Measurements from ENCODE around the gene CDKL1. TPM values are rescaled to one million over a fixed set of nuclear protein-coding genes. Genes with fewer than 3 reads are reported as not detected.

CDKL1 gene
- total RNA-seq, 4 donors from 2014 or later, result 15.3 to 36.8 (median 28.2) TPM

DNA sequence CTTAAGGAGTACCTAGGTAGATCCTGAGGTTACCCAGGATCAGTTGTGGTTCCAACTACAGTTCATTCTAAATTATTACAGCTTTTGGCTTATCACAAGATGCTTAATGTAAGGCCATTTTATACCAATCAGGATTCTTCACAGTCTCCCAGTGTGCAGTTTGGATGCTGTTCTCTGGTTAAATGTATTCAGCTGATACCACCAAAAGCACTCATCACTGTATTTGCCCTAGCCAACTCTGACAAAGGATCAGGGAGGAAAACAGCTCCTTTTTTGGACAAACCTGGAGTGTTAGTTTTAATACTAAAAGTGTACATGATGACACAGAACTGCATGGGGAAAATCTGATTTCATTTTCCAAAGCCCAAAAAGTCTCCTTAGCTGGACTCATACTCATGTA is 65.1 kb downstream of the CDKL1 start:
- no peak overlapping the region for H3K4me3 ChIP-seq
- no peak overlapping the region for H3K27ac ChIP-seq
- in situ Hi-C loops (cut with MboI; ENCODE audit: low pct_ligation_motif_present in 1 of 4, low pct_unique_long_range_greater_than_20kb in 1 of 4, low sequenced_read_pairs in 3 of 4) (no loop called here), intact Hi-C loops (cut with DNase I; ENCODE audit: low total_unique reads) (no loop called here)
- H3K4me1 ChIP-seq, result peaks cover 10 to 16% (median 13%) of the 10 kb centered on the region in 4 donors
- no peaks in the 10 kb centered on the region for H3K27me3 ChIP-seq
- DNase-seq, result no peak
- peaks cover 0 to 10% (median 0%) of the 10 kb centered on the region in 4 donors for H3K36me3 ChIP-seq
- TF ChIP-seq POLR2A (IDR thresholded peaks at IDR 0.05), result no peak
- TF ChIP-seq POLR2AphosphoS5 (IDR thresholded peaks at IDR 0.05), result no peak
- TF ChIP-seq, protein P1, sequence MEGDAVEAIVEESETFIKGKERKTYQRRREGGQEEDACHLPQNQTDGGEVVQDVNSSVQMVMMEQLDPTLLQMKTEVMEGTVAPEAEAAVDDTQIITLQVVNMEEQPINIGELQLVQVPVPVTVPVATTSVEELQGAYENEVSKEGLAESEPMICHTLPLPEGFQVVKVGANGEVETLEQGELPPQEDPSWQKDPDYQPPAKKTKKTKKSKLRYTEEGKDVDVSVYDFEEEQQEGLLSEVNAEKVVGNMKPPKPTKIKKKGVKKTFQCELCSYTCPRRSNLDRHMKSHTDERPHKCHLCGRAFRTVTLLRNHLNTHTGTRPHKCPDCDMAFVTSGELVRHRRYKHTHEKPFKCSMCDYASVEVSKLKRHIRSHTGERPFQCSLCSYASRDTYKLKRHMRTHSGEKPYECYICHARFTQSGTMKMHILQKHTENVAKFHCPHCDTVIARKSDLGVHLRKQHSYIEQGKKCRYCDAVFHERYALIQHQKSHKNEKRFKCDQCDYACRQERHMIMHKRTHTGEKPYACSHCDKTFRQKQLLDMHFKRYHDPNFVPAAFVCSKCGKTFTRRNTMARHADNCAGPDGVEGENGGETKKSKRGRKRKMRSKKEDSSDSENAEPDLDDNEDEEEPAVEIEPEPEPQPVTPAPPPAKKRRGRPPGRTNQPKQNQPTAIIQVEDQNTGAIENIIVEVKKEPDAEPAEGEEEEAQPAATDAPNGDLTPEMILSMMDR (IDR thresholded peaks at IDR 0.05), result no peak
- no peak for TF ChIP-seq EP300 (IDR thresholded peaks at IDR 0.05; ENCODE audit: low read depth)
- H3K9me3 ChIP-seq, result no peaks in the 10 kb centered on the region

DNA sequence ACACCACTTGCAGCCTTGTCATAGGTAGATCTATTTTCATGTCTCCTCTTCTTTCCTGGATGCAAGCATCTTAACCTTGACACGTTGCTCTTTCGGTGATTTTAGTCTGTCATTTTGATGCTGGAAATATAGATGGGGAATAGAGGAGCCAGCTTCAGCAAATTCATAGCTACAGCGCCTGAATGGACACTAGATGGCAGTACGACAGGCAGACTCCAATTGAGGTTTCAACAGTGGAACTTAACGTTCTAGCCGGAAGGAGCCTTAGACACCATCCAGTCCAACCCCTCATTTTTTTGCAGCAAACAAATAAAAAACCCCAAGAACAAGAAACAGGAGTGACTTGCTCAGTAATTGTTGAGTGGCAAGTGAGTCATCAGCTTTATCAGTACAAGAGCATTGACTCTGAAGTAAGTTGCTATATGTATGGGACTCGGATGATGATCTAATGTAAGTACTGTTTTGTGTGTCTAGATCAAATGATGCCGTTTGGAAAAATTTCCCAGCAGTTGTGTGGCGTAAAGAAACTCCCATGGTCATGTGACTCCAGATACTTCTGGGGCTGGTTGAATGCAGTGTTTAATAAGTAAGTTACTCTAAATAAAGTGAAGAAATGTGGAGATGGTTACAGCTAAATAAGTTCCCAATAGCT is 75.5 kb downstream of the CDKL1 start:
- Histone ChIP-seq H3K36me3 (peaks cover 0 to 18% (median 6%) of the 10 kb centered on the region in 4 donors), H3K4me1 (peaks cover 7 to 21% (median 12%) of the 10 kb centered on the region in 4 donors), H3K9me3 (no peaks in the 10 kb centered on the region), H3K27ac (peak overlapping the region; percentile 74 to 81 (median 78)), H3K27me3 (no peaks in the 10 kb centered on the region), H3K4me3 (peak overlapping the region in 1 of 4 donors; percentile 23)
- intact Hi-C loops (cut with DNase I; ENCODE audit: low total_unique reads), result loop anchor here (5.0 kb wide), 1 partner anchor 211 kb away; the partner anchor contains the start of gene MAP4K5
- DNase-seq, result peak; percentile 75
- in situ Hi-C loops (cut with MboI; ENCODE audit: low pct_ligation_motif_present in 1 of 4, low pct_unique_long_range_greater_than_20kb in 1 of 4, low sequenced_read_pairs in 3 of 4), result loop anchor here (5.0 to 10.0 kb wide), 4 partner anchors 204 to 214 kb away; partner anchors contain the start of gene MAP4K5 (in 2 of the 4)
- no peak for TF ChIP-seq POLR2A (IDR thresholded peaks at IDR 0.05)
- TF ChIP-seq, protein P1 (IDR thresholded peaks at IDR 0.05), result peak; percentile 82 to 84 (median 83)
- TF ChIP-seq POLR2AphosphoS5 (IDR thresholded peaks at IDR 0.05), result peak in 1 of 3 donors; percentile 12
- TF ChIP-seq EP300 (IDR thresholded peaks at IDR 0.05; ENCODE audit: low read depth), result no peak
- WGBS, 2 donors (ENCODE audit: low coverage in 1 of 2), result 2 to 3% methylated on average over 7 to 9 of the region's 9 CpGs

GRCh38 chr14:50320283-50320682 is 76.4 kb downstream of the CDKL1 start:
- H3K4me3 ChIP-seq, result no peak overlapping the region
- TF ChIP-seq, protein P1 (IDR thresholded peaks at IDR 0.05), result no peak
- TF ChIP-seq POLR2AphosphoS5 (IDR thresholded peaks at IDR 0.05), result peak in 1 of 3 donors; percentile 13
- no peaks in the 10 kb centered on the region for H3K9me3 ChIP-seq
- in situ Hi-C loops (cut with MboI; ENCODE audit: low pct_ligation_motif_present in 1 of 4, low pct_unique_long_range_greater_than_20kb in 1 of 4, low sequenced_read_pairs in 3 of 4) (loop anchor here (5.0 to 10.0 kb wide), 4 partner anchors 205 to 215 kb away; partner anchors contain the start of gene MAP4K5 (in 2 of the 4)), intact Hi-C loops (cut with DNase I; ENCODE audit: low total_unique reads) (loop anchor here (5.0 kb wide), 1 partner anchor 212 kb away; the partner anchor contains the start of gene MAP4K5)
- H3K4me1 ChIP-seq, result peaks cover 7 to 21% (median 12%) of the 10 kb centered on the region in 4 donors
- WGBS, 2 donors (ENCODE audit: low coverage in 1 of 2), result 47 to 56% methylated on average over 3 to 8 of the region's 8 CpGs
- peaks cover 0 to 12% (median 2%) of the 10 kb centered on the region in 4 donors for H3K36me3 ChIP-seq
- peak overlapping the region; percentile 74 to 81 (median 78) for H3K27ac ChIP-seq
- no peaks in the 10 kb centered on the region for H3K27me3 ChIP-seq
- DNase-seq, result no peak

- no peaks in the 10 kb centered on the region for H3K9me3 ChIP-seq
- TF ChIP-seq POLR2AphosphoS5 (IDR thresholded peaks at IDR 0.05) (no peak), EP300 (IDR thresholded peaks at IDR 0.05; ENCODE audit: low read depth) (no peak), POLR2A (IDR thresholded peaks at IDR 0.05) (no peak)
- TF ChIP-seq, protein P1 (IDR thresholded peaks at IDR 0.05), result no peak
- peaks cover 0 to 6% (median under 1%) of the 10 kb centered on the region in 4 donors for H3K36me3 ChIP-seq
- H3K27ac ChIP-seq, result peak overlapping the region in 2 of 4 donors; percentile 79 to 81
- 89 to 92% methylated on average over 2 of the region's 2 CpGs for WGBS, 2 donors (ENCODE audit: low coverage in 1 of 2)
- H3K4me1 ChIP-seq, result peaks cover 7 to 21% (median 12%) of the 10 kb centered on the region in 4 donors
- H3K4me3 ChIP-seq, result no peak overlapping the region
- no peaks in the 10 kb centered on the region for H3K27me3 ChIP-seq
- DNase-seq, result no peak
- in situ Hi-C loops (cut with MboI; ENCODE audit: low pct_ligation_motif_present in 1 of 4, low pct_unique_long_range_greater_than_20kb in 1 of 4, low sequenced_read_pairs in 3 of 4), result loop anchor here (5.0 to 10.0 kb wide), 4 partner anchors 205 to 215 kb away; partner anchors contain the start of gene MAP4K5 (in 2 of the 4)
- intact Hi-C loops (cut with DNase I; ENCODE audit: low total_unique reads), result loop anchor here (5.0 to 10.0 kb wide), 2 partner anchors 75 to 213 kb away; partner anchors contain the start of genes CDKL1 and MAP4K5
Observed at GRCh38 chr14:50319721-50320120, 77.0 kb downstream of the CDKL1 start.
